Measurements from ENCODE around the gene ADGRD2. TPM values are rescaled to one million over a fixed set of nuclear protein-coding genes. Genes with fewer than 3 reads are reported as not detected.

ADGRD2 gene
- total RNA-seq, 1 experiment from 2014 or later = 1.5 TPM

GRCh38 chr9:124436320-124436719, 13.9 kb upstream of the ADGRD2 start:
- no peak overlapping the region for H2BK20ac ChIP-seq (ENCODE audit: low read depth, low read length, poor library complexity, severe bottlenecking)
- no peak overlapping the region for H2BK12ac ChIP-seq (ENCODE audit: insufficient read length, low read depth, low read length)
- H2AK5ac ChIP-seq (ENCODE audit: insufficient read length, low read length) = no peak overlapping the region
- H3K14ac ChIP-seq (ENCODE audit: insufficient read depth, low read length) = no peak overlapping the region
- no peaks in the 10 kb centered on the region for H3K36me3 Mint-ChIP-seq (ENCODE audit: insufficient read depth in 1 of 3, low read depth in 3 of 3)
- no peak overlapping the region for H3T11ph ChIP-seq (ENCODE audit: low read length)
- TF ChIP-seq CTCF (conservative IDR thresholded peaks at IDR 0.05) = no peak
- H3K27ac Mint-ChIP-seq = no peak overlapping the region
- no peak overlapping the region for H2BK5ac ChIP-seq (ENCODE audit: insufficient read length, low read length)
- H3K23me2 ChIP-seq (ENCODE audit: insufficient read length, low read depth, low read length, poor library complexity, severe bottlenecking) = no peaks in the 10 kb centered on the region
- H3K4me1 Mint-ChIP-seq = no peaks in the 10 kb centered on the region
- H3K27me3 Mint-ChIP-seq (ENCODE audit: low read depth) = peaks cover 44% of the 10 kb centered on the region
- no peak overlapping the region for H2BK120ac ChIP-seq (ENCODE audit: low read depth, low read length, poor library complexity, severe bottlenecking)
- no peak overlapping the region for H3K9ac ChIP-seq (ENCODE audit: extremely low read depth, insufficient read length, low read length)
- H3K4me2 ChIP-seq (ENCODE audit: insufficient read depth, insufficient read length, low read length) = no peak overlapping the region
- H4K20me1 ChIP-seq (ENCODE audit: control insufficient read depth, insufficient read depth, insufficient read length) = no peaks in the 10 kb centered on the region
- no peaks in the 10 kb centered on the region for H3K9me3 ChIP-seq (ENCODE audit: control insufficient read depth, low read depth, low read length)
- no peak overlapping the region for H3K4me3 Mint-ChIP-seq
- no peak overlapping the region for H3K56ac ChIP-seq (ENCODE audit: insufficient read length, low read depth, low read length)
- H4K5ac ChIP-seq (ENCODE audit: insufficient read length, low read depth, low read length) = no peak overlapping the region
- H4K91ac ChIP-seq (ENCODE audit: insufficient read length, low read depth, low read length) = no peak overlapping the region
- H3K79me1 ChIP-seq (ENCODE audit: insufficient read depth, low read depth, low read length, poor library complexity, severe bottlenecking) = no peaks in the 10 kb centered on the region
- H3K79me2 ChIP-seq (ENCODE audit: insufficient read depth, low read length) = no peaks in the 10 kb centered on the region
- no peak overlapping the region for H4K8ac ChIP-seq (replicated peaks; ENCODE audit: insufficient read length, low read depth, low read length)
- H3K27me3 ChIP-seq (ENCODE audit: insufficient read depth, low read length) = no peaks in the 10 kb centered on the region
- no peaks in the 10 kb centered on the region for H3K4me1 ChIP-seq (ENCODE audit: insufficient read depth, low read length)
- no peak overlapping the region for H3K23ac ChIP-seq (ENCODE audit: insufficient read length, low read depth, low read length)
- no peak overlapping the region for H2AFZ ChIP-seq (ENCODE audit: low read length)
- no peak overlapping the region for H3K4ac ChIP-seq (ENCODE audit: low read depth, low read length)
- H2BK15ac ChIP-seq (ENCODE audit: low read depth, low read length) = no peak overlapping the region
- H3K18ac ChIP-seq (ENCODE audit: insufficient read length, low read depth, low read length) = no peak overlapping the region
- no peaks in the 10 kb centered on the region for H3K9me3 Mint-ChIP-seq
- no peak for DNase-seq
- H3K27ac ChIP-seq (ENCODE audit: insufficient read length, low read depth, low read length) = no peak overlapping the region

All from H9 (cell line).